WTC11 (cell line): Measurements from ENCODE around the gene AKT1. TPM values are rescaled to one million over a fixed set of nuclear protein-coding genes. Genes with fewer than 3 reads are reported as not detected.

Experiments
- ATAC-seq: fragments of 200-7000 bp; cut with Tn5 transposase; 2 replicates; pipeline ENCODE4 v1.10.0; 2021; ENCODE audit warnings: mild to moderate bottlenecking, moderate library complexity
- CTCF ChIA-PET: fragments of 300-600 bp; sonication (Branson Sonifier 250); formaldehyde crosslinking; loops from one replicate; lab custom pipeline; 2021; ENCODE audit warnings: antibody characterized with exemption; lab: Charles Lee
- POLR2A ChIA-PET: fragments of 350-600 bp; sonication (Branson Sonifier 250); formaldehyde crosslinking; loops from one replicate; lab custom pipeline; 2021; ENCODE audit warnings: antibody characterized with exemption; lab: Charles Lee
- DNase-seq: peaks from one replicate; pipeline ENCODE4 v3.0.0; 2021; ENCODE audit warnings: low spot score
- H3K27ac Mint-ChIP-seq: 2 replicates; pipeline ENCODE4 v1.8.0; 2021; ENCODE audit warnings: mixed read lengths
- H3K27me3 Mint-ChIP-seq: 2 replicates; pipeline ENCODE4 v1.8.0; 2021; ENCODE audit warnings: low read depth, mild to moderate bottlenecking, moderate library complexity, mixed read lengths
- H3K36me3 Mint-ChIP-seq: 2 replicates; pipeline ENCODE4 v1.8.0; 2021; ENCODE audit warnings: mixed read lengths
- H3K4me1 Mint-ChIP-seq: 2 replicates; pipeline ENCODE4 v1.8.0; 2022; ENCODE audit warnings: mixed read lengths
- H3K4me3 Mint-ChIP-seq: 2 replicates; pipeline ENCODE4 v1.8.0; 2021; ENCODE audit warnings: mild to moderate bottlenecking, moderate library complexity, mixed read lengths
- H3K9me3 Mint-ChIP-seq: 2 replicates; pipeline ENCODE4 v1.8.0; 2021; ENCODE audit warnings: mixed read lengths
- ATF3 ChIP-seq: sonication (generic); formaldehyde crosslinking; conservative IDR thresholded peaks from 2 replicates; pipeline ENCODE4 v1.8.1; 2022; ENCODE audit warnings: mild to moderate bottlenecking, missing genetic modification reagents
- ELF4 ChIP-seq: sonication (generic); formaldehyde crosslinking; IDR thresholded peaks from 2 replicates; pipeline ENCODE4 v1.8.1; 2022; ENCODE audit warnings: low read depth, mild to moderate bottlenecking, moderate library complexity, missing genetic modification reagents
- ERG ChIP-seq: fragments of 250-450 bp; sonication (Bioruptor Pico); IDR thresholded peaks from 2 replicates; pipeline ENCODE4 v1.8.0; 2021; ENCODE audit warnings: mild to moderate bottlenecking
- ESRRA ChIP-seq: sonication (generic); formaldehyde crosslinking; IDR thresholded peaks from 2 replicates; pipeline ENCODE4 v1.8.1; 2022; ENCODE audit warnings: mild to moderate bottlenecking, missing genetic modification reagents, borderline replicate concordance
- NFE2L1 ChIP-seq: sonication (generic); formaldehyde crosslinking; IDR thresholded peaks from 2 replicates; pipeline ENCODE4 v1.8.1; 2023; ENCODE audit warnings: missing genetic modification reagents
- NR1H2 ChIP-seq: sonication (generic); formaldehyde crosslinking; IDR thresholded peaks from 2 replicates; pipeline ENCODE4 v1.9.0; 2021; ENCODE audit warnings: mild to moderate bottlenecking, moderate library complexity, missing genetic modification reagents
- OVOL2 ChIP-seq: fragments of 250-450 bp; sonication (Bioruptor Pico); IDR thresholded peaks from 2 replicates; pipeline ENCODE4 v1.9.0; 2021; ENCODE audit warnings: mild to moderate bottlenecking, borderline replicate concordance
- SMAD3 ChIP-seq: sonication (generic); formaldehyde crosslinking; IDR thresholded peaks from 2 replicates; pipeline ENCODE4 v1.8.0; 2022; ENCODE audit warnings: missing genetic modification reagents, mild to moderate bottlenecking, borderline replicate concordance
- SP1 ChIP-seq: sonication (generic); formaldehyde crosslinking; conservative IDR thresholded peaks from 2 replicates; pipeline ENCODE4 v1.8.1; 2022; ENCODE audit warnings: missing genetic modification reagents
- TEAD1 ChIP-seq: sonication (generic); formaldehyde crosslinking; IDR thresholded peaks from 2 replicates; pipeline ENCODE4 v1.8.0; 2022; ENCODE audit warnings: mild to moderate bottlenecking, missing genetic modification reagents
- TEAD4 ChIP-seq: sonication (generic); formaldehyde crosslinking; IDR thresholded peaks from 2 replicates; pipeline ENCODE4 v1.8.0; 2022; ENCODE audit warnings: mild to moderate bottlenecking, missing genetic modification reagents
- ZBTB21 ChIP-seq: sonication (generic); formaldehyde crosslinking; IDR thresholded peaks from 2 replicates; pipeline ENCODE4 v1.8.1; 2023; ENCODE audit warnings: mild to moderate bottlenecking, missing genetic modification reagents, borderline replicate concordance
- ZNF263 ChIP-seq: sonication (generic); formaldehyde crosslinking; IDR thresholded peaks from 2 replicates; pipeline ENCODE4 v1.8.1; 2022; ENCODE audit warnings: low read depth, mild to moderate bottlenecking, moderate library complexity, missing genetic modification reagents
- ZNF317 ChIP-seq: sonication (generic); formaldehyde crosslinking; IDR thresholded peaks from 2 replicates; pipeline ENCODE4 v1.8.1; 2023; ENCODE audit warnings: low read depth, mild to moderate bottlenecking, moderate library complexity, missing genetic modification reagents, borderline replicate concordance
- total RNA-seq: library from RNA; stranded (reverse); gene quantifications from 3 replicates; pipeline ENCODE4 v1.2.3, GENCODE V29; 2021
- TF ChIP-seq, protein P1 (sequence below): sonication (generic); formaldehyde crosslinking; IDR thresholded peaks from 2 replicates; pipeline ENCODE4 v1.8.0; 2023; ENCODE audit warnings: missing genetic modification reagents, mild to moderate bottlenecking, borderline replicate concordance
- TF ChIP-seq, protein P2 (sequence below): sonication (generic); formaldehyde crosslinking; IDR thresholded peaks from 2 replicates; pipeline ENCODE4 v1.8.1; 2022; ENCODE audit warnings: low read depth, mild to moderate bottlenecking, moderate library complexity, missing genetic modification reagents, borderline replicate concordance
- TF ChIP-seq, protein P3 (sequence below): sonication (generic); formaldehyde crosslinking; IDR thresholded peaks from 2 replicates; pipeline ENCODE4 v1.8.0; 2022; ENCODE audit warnings: missing genetic modification reagents
- TF ChIP-seq, protein P4 (sequence below): fragments of 250-450 bp; sonication (Bioruptor Pico); IDR thresholded peaks from 2 replicates; pipeline ENCODE4 v1.9.0; 2021; ENCODE audit warnings: moderate library complexity, mild to moderate bottlenecking, inconsistent platforms, borderline replicate concordance
- TF ChIP-seq, protein P5 (sequence below): sonication (generic); formaldehyde crosslinking; IDR thresholded peaks from 2 replicates; pipeline ENCODE4 v1.8.1; 2023; ENCODE audit warnings: mild to moderate bottlenecking, moderate library complexity, missing genetic modification reagents

The AKT1 gene
- total RNA-seq, 1 experiment from 2014 or later = 121 TPM

DNA sequence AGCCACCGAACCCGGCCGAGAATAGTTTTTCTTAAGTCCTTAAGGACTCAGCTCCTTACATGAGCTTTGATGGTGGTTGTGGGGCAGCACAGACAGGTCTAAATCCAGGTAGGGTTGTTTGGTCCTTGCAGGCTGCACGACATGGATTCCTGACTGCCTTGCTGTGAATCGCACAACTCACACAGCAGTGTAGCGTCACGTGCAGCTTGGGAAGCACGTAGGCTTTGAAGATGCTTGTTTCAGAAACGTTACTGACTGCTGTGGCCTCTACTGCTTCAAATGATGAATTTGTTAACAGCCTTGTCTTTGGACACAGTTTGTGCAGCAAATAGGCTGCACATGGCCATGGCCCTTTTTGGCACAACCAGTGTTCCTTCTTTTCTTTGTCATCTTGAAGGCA, 35.2 kb upstream of the AKT1 start:
- ATAC-seq (no peak), DNase-seq (no peak)
- CTCF ChIA-PET = interaction anchor here (0.6 kb wide), 1 partner anchor 40 kb away, joined by 3 read pairs; no protein-coding TSS in a partner anchor
- TF ChIP-seq, protein P1, sequence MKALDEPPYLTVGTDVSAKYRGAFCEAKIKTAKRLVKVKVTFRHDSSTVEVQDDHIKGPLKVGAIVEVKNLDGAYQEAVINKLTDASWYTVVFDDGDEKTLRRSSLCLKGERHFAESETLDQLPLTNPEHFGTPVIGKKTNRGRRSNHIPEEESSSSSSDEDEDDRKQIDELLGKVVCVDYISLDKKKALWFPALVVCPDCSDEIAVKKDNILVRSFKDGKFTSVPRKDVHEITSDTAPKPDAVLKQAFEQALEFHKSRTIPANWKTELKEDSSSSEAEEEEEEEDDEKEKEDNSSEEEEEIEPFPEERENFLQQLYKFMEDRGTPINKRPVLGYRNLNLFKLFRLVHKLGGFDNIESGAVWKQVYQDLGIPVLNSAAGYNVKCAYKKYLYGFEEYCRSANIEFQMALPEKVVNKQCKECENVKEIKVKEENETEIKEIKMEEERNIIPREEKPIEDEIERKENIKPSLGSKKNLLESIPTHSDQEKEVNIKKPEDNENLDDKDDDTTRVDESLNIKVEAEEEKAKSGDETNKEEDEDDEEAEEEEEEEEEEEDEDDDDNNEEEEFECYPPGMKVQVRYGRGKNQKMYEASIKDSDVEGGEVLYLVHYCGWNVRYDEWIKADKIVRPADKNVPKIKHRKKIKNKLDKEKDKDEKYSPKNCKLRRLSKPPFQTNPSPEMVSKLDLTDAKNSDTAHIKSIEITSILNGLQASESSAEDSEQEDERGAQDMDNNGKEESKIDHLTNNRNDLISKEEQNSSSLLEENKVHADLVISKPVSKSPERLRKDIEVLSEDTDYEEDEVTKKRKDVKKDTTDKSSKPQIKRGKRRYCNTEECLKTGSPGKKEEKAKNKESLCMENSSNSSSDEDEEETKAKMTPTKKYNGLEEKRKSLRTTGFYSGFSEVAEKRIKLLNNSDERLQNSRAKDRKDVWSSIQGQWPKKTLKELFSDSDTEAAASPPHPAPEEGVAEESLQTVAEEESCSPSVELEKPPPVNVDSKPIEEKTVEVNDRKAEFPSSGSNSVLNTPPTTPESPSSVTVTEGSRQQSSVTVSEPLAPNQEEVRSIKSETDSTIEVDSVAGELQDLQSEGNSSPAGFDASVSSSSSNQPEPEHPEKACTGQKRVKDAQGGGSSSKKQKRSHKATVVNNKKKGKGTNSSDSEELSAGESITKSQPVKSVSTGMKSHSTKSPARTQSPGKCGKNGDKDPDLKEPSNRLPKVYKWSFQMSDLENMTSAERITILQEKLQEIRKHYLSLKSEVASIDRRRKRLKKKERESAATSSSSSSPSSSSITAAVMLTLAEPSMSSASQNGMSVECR (CRISPR knock-in tag) = no peak
- TF ChIP-seq SMAD3 (CRISPR knock-in tag) (no peak), ZBTB21 (CRISPR knock-in tag) (no peak), OVOL2 (CRISPR knock-in tag) (no peak), ZNF317 (no peak), ERG (CRISPR knock-in tag) (no peak), NR1H2 (CRISPR knock-in tag) (no peak), ESRRA (CRISPR knock-in tag) (no peak), SP1 (CRISPR knock-in tag) (no peak), TEAD4 (CRISPR knock-in tag) (no peak), TEAD1 (CRISPR knock-in tag) (no peak), ELF4 (CRISPR knock-in tag) (no peak)
- TF ChIP-seq, protein P2, sequence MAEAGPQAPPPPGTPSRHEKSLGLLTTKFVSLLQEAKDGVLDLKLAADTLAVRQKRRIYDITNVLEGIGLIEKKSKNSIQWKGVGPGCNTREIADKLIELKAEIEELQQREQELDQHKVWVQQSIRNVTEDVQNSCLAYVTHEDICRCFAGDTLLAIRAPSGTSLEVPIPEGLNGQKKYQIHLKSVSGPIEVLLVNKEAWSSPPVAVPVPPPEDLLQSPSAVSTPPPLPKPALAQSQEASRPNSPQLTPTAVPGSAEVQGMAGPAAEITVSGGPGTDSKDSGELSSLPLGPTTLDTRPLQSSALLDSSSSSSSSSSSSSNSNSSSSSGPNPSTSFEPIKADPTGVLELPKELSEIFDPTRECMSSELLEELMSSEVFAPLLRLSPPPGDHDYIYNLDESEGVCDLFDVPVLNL (CRISPR knock-in tag) = no peak
- H3K9me3 Mint-ChIP-seq = peaks cover 8% of the 10 kb centered on the region; the same call in 1 of the 2 replicates
- H3K4me3 Mint-ChIP-seq = no peak overlapping the region
- H3K4me1 Mint-ChIP-seq = peaks cover 8% of the 10 kb centered on the region; the same call in 1 of the 2 replicates
- H3K27ac Mint-ChIP-seq = no peak overlapping the region
- no peaks in the 10 kb centered on the region for H3K36me3 Mint-ChIP-seq
- H3K27me3 Mint-ChIP-seq = peaks cover 11% of the 10 kb centered on the region
- POLR2A ChIA-PET = no interaction called here

- DNase-seq (peak; percentile 93), ATAC-seq (peak; percentile 89)
- Mint-ChIP-seq H3K36me3 (no peaks in the 10 kb centered on the region; the same call in 1 of the 2 replicates), H3K9me3 (peaks cover 18% of the 10 kb centered on the region), H3K27ac (no peak overlapping the region), H3K4me1 (peaks cover 11% of the 10 kb centered on the region; the same call in 1 of the 2 replicates), H3K27me3 (peaks cover 34% of the 10 kb centered on the region), H3K4me3 (peak overlapping the region; percentile 80)
- ChIA-PET POLR2A (interaction anchor here (0.5 to 1.9 kb wide), 3 partner anchors 17 to 59 kb away, joined by 4 to 7 read pairs (median 6); no protein-coding TSS in a partner anchor), CTCF (interaction anchor here (0.5 to 4.0 kb wide), 50 partner anchors 13 to 1897 kb away, joined by 3 to 164 read pairs (median 6); partner anchors contain the start of genes CEP170B, SIVA1 and ZBTB42)
- 0 out of 2 replicates have a peak, but pooled peaks have one; percentile 16 for TF ChIP-seq ZBTB21 (CRISPR knock-in tag)
- TF ChIP-seq OVOL2 (CRISPR knock-in tag) = no peak
- no peak for TF ChIP-seq NFE2L1 (CRISPR knock-in tag)
- TF ChIP-seq ATF3 (CRISPR knock-in tag) = no peak
- TF ChIP-seq, protein P3, sequence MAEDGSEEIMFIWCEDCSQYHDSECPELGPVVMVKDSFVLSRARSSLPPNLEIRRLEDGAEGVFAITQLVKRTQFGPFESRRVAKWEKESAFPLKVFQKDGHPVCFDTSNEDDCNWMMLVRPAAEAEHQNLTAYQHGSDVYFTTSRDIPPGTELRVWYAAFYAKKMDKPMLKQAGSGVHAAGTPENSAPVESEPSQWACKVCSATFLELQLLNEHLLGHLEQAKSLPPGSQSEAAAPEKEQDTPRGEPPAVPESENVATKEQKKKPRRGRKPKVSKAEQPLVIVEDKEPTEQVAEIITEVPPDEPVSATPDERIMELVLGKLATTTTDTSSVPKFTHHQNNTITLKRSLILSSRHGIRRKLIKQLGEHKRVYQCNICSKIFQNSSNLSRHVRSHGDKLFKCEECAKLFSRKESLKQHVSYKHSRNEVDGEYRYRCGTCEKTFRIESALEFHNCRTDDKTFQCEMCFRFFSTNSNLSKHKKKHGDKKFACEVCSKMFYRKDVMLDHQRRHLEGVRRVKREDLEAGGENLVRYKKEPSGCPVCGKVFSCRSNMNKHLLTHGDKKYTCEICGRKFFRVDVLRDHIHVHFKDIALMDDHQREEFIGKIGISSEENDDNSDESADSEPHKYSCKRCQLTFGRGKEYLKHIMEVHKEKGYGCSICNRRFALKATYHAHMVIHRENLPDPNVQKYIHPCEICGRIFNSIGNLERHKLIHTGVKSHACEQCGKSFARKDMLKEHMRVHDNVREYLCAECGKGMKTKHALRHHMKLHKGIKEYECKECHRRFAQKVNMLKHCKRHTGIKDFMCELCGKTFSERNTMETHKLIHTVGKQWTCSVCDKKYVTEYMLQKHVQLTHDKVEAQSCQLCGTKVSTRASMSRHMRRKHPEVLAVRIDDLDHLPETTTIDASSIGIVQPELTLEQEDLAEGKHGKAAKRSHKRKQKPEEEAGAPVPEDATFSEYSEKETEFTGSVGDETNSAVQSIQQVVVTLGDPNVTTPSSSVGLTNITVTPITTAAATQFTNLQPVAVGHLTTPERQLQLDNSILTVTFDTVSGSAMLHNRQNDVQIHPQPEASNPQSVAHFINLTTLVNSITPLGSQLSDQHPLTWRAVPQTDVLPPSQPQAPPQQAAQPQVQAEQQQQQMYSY (CRISPR knock-in tag) = no peak
- TF ChIP-seq ZNF263 = no peak
- TF ChIP-seq, protein P4, sequence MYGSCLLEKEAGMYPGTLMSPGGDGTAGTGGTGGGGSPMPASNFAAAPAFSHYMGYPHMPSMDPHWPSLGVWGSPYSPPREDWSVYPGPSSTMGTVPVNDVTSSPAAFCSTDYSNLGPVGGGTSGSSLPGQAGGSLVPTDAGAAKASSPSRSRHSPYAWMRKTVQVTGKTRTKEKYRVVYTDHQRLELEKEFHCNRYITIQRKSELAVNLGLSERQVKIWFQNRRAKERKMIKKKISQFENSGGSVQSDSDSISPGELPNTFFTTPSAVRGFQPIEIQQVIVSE (CRISPR knock-in tag) = no peak
- TF ChIP-seq, protein P5, sequence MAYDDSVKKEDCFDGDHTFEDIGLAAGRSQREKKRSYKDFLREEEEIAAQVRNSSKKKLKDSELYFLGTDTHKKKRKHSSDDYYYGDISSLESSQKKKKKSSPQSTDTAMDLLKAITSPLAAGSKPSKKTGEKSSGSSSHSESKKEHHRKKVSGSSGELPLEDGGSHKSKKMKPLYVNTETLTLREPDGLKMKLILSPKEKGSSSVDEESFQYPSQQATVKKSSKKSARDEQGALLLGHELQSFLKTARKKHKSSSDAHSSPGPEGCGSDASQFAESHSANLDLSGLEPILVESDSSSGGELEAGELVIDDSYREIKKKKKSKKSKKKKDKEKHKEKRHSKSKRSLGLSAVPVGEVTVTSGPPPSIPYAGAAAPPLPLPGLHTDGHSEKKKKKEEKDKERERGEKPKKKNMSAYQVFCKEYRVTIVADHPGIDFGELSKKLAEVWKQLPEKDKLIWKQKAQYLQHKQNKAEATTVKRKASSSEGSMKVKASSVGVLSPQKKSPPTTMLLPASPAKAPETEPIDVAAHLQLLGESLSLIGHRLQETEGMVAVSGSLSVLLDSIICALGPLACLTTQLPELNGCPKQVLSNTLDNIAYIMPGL (CRISPR knock-in tag) = no peak
These were observed 31.9 kb upstream of the AKT1 start for GRCh38 chr14:104827177-104828055.
